Neural progenitor cell (in vitro differentiated cells): ENCODE results near the gene P4HA1.

Experiments used
- CTCF ChIP-seq: fragments of 200-600 bp; sonication (generic); IDR thresholded peaks from 2 replicates; pipeline ENCODE4 v1.5.1; 2017; ENCODE audit warnings: antibody characterized with exemption, mild to moderate bottlenecking
- EZH2 ChIP-seq: fragments of 200-600 bp; sonication (generic); IDR thresholded peaks from 2 replicates; pipeline ENCODE4 v1.6.1; 2017; ENCODE audit warnings: antibody characterized with exemption, mild to moderate bottlenecking, moderate library complexity
- EZH2phosphoT487 ChIP-seq: fragments of 200-600 bp; sonication (generic); IDR thresholded peaks from 2 replicates; pipeline ENCODE4 v1.6.1; 2017; ENCODE audit warnings: antibody characterized with exemption

GRCh38 chr10:73095481-73096021 lies 1.1 kb downstream of the P4HA1 start:
- TF ChIP-seq CTCF (peak; percentile 4), EZH2phosphoT487 (no peak), EZH2 (no peak)
